ENCODE measurements around the gene MAL. TPM values are rescaled to one million over a fixed set of nuclear protein-coding genes. Genes with fewer than 3 reads are reported as not detected.
A peak's percentile ranks its signal among the peaks of the same experiment; 100 is the strongest.

Gene MAL
- total RNA-seq, 1 donor from 2014 or later = 0.41 TPM

GRCh38 chr2:95040426-95040825 lies 14.9 kb downstream of the MAL start:
- Histone ChIP-seq H3K4me2 (ENCODE audit: low read length) (no peak overlapping the region), H3K9ac (ENCODE audit: low read length) (no peak overlapping the region), H3K4me1 (ENCODE audit: insufficient read depth, low read length) (no peaks in the 10 kb centered on the region), H3K36me3 (ENCODE audit: insufficient read depth, low read length) (no peaks in the 10 kb centered on the region), H3K4me3 (ENCODE audit: insufficient read depth, low read depth, low read length) (no peak overlapping the region), H3K27me3 (ENCODE audit: insufficient read depth, low read length) (peaks cover 3% of the 10 kb centered on the region), H4K20me1 (ENCODE audit: insufficient read depth, low read length) (peaks cover 14% of the 10 kb centered on the region), H3K79me2 (ENCODE audit: insufficient read depth, low read length) (no peaks in the 10 kb centered on the region), H3K9me3 (ENCODE audit: insufficient read depth, low read depth, low read length) (no peaks in the 10 kb centered on the region), H3K27ac (ENCODE audit: low read depth, low read length) (no peak overlapping the region), H2AFZ (ENCODE audit: low read depth, low read length) (no peak overlapping the region)
- Mint-ChIP-seq H3K9me3 (ENCODE audit: unreplicated experiment) (peaks cover 3% of the 10 kb centered on the region), H3K4me3 (ENCODE audit: unreplicated experiment) (no peak overlapping the region), H3K36me3 (ENCODE audit: low read depth, unreplicated experiment) (peaks cover 2% of the 10 kb centered on the region), H3K4me1 (ENCODE audit: low read depth, unreplicated experiment) (peaks cover 28% of the 10 kb centered on the region), H3K27me3 (ENCODE audit: low read depth, unreplicated experiment) (no peaks in the 10 kb centered on the region), H3K27ac (ENCODE audit: unreplicated experiment) (no peak overlapping the region)
- no peak for DNase-seq (ENCODE audit: low read depth)
- FAIRE-seq = no peak
- TF ChIP-seq, protein P1, sequence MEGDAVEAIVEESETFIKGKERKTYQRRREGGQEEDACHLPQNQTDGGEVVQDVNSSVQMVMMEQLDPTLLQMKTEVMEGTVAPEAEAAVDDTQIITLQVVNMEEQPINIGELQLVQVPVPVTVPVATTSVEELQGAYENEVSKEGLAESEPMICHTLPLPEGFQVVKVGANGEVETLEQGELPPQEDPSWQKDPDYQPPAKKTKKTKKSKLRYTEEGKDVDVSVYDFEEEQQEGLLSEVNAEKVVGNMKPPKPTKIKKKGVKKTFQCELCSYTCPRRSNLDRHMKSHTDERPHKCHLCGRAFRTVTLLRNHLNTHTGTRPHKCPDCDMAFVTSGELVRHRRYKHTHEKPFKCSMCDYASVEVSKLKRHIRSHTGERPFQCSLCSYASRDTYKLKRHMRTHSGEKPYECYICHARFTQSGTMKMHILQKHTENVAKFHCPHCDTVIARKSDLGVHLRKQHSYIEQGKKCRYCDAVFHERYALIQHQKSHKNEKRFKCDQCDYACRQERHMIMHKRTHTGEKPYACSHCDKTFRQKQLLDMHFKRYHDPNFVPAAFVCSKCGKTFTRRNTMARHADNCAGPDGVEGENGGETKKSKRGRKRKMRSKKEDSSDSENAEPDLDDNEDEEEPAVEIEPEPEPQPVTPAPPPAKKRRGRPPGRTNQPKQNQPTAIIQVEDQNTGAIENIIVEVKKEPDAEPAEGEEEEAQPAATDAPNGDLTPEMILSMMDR (IDR thresholded peaks at IDR 0.05; ENCODE audit: insufficient read depth, low read depth, low read length) = no peak
- no peak for TF ChIP-seq EZH2 (IDR thresholded peaks at IDR 0.05; ENCODE audit: insufficient read depth, low read length)

GRCh38 chr2:95041060-95041823 lies 15.7 kb downstream of the MAL start:
- H3K27ac ChIP-seq (ENCODE audit: low read depth, low read length) = no peak overlapping the region
- no peak overlapping the region for H3K4me3 ChIP-seq (ENCODE audit: insufficient read depth, low read depth, low read length)
- Mint-ChIP-seq H3K36me3 (ENCODE audit: low read depth, unreplicated experiment) (peaks cover 2% of the 10 kb centered on the region), H3K27me3 (ENCODE audit: low read depth, unreplicated experiment) (peaks cover 6% of the 10 kb centered on the region), H3K9me3 (ENCODE audit: unreplicated experiment) (peaks cover 3% of the 10 kb centered on the region), H3K27ac (ENCODE audit: unreplicated experiment) (peak overlapping the region; percentile 1), H3K4me1 (ENCODE audit: low read depth, unreplicated experiment) (peaks cover 28% of the 10 kb centered on the region), H3K4me3 (ENCODE audit: unreplicated experiment) (no peak overlapping the region)
- no peaks in the 10 kb centered on the region for H3K9me3 ChIP-seq (ENCODE audit: insufficient read depth, low read depth, low read length)
- H3K4me2 ChIP-seq (ENCODE audit: low read length) = no peak overlapping the region
- H3K9ac ChIP-seq (ENCODE audit: low read length) = no peak overlapping the region
- no peaks in the 10 kb centered on the region for H3K4me1 ChIP-seq (ENCODE audit: insufficient read depth, low read length)
- H4K20me1 ChIP-seq (ENCODE audit: insufficient read depth, low read length) = peaks cover 14% of the 10 kb centered on the region
- no peak for TF ChIP-seq EZH2 (IDR thresholded peaks at IDR 0.05; ENCODE audit: insufficient read depth, low read length)
- TF ChIP-seq, protein P1 (IDR thresholded peaks at IDR 0.05; ENCODE audit: insufficient read depth, low read depth, low read length) = no peak
- no peaks in the 10 kb centered on the region for H3K79me2 ChIP-seq (ENCODE audit: insufficient read depth, low read length)
- no peak for DNase-seq (ENCODE audit: low read depth)
- no peaks in the 10 kb centered on the region for H3K36me3 ChIP-seq (ENCODE audit: insufficient read depth, low read length)
- H3K27me3 ChIP-seq (ENCODE audit: insufficient read depth, low read length) = peaks cover 3% of the 10 kb centered on the region
- no peak for FAIRE-seq
- H2AFZ ChIP-seq (ENCODE audit: low read depth, low read length) = no peak overlapping the region

DNA sequence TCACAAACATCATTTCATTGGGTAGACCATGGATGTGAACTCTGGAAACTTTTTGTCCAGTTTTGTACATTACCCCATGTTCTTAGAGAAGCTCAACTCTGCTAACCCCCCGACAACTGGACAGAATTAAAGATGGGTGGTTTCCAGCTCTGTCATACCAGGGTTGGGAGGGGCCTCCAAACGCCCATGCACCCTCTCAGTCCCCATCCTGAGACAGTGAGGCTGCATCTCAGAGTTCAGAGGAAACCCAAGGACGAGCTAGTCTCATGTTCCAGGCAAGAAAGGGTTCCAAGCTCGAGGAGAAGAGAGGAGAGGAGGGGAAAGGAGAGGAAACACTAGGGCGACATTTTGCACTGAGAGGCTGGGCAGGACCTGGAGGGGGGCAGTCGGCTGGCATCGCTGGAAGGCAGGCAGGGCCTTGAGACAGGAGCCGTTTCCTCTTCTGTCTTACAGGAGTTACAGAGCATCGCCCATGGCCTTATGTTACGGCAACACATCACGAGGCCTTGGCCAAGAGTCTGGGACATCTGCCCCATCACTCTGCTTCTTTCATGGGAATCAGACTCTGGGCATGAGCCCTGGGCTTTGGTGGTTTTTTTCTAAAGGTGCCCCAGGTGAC lies 16.4 kb downstream of the MAL start:
- H3K27ac ChIP-seq (ENCODE audit: low read depth, low read length) = no peak overlapping the region
- Mint-ChIP-seq H3K36me3 (ENCODE audit: low read depth, unreplicated experiment) (peaks cover 2% of the 10 kb centered on the region), H3K9me3 (ENCODE audit: unreplicated experiment) (peaks cover 3% of the 10 kb centered on the region), H3K4me3 (ENCODE audit: unreplicated experiment) (no peak overlapping the region), H3K27ac (ENCODE audit: unreplicated experiment) (peak overlapping the region; percentile 60), H3K27me3 (ENCODE audit: low read depth, unreplicated experiment) (peaks cover 12% of the 10 kb centered on the region), H3K4me1 (ENCODE audit: low read depth, unreplicated experiment) (peaks cover 28% of the 10 kb centered on the region)
- H4K20me1 ChIP-seq (ENCODE audit: insufficient read depth, low read length) = peaks cover 9% of the 10 kb centered on the region
- no peak overlapping the region for H3K4me2 ChIP-seq (ENCODE audit: low read length)
- FAIRE-seq = no peak
- H3K9me3 ChIP-seq (ENCODE audit: insufficient read depth, low read depth, low read length) = no peaks in the 10 kb centered on the region
- no peaks in the 10 kb centered on the region for H3K36me3 ChIP-seq (ENCODE audit: insufficient read depth, low read length)
- no peaks in the 10 kb centered on the region for H3K79me2 ChIP-seq (ENCODE audit: insufficient read depth, low read length)
- H3K4me1 ChIP-seq (ENCODE audit: insufficient read depth, low read length) = no peaks in the 10 kb centered on the region
- TF ChIP-seq EZH2 (IDR thresholded peaks at IDR 0.05; ENCODE audit: insufficient read depth, low read length) = no peak
- TF ChIP-seq, protein P1 (IDR thresholded peaks at IDR 0.05; ENCODE audit: insufficient read depth, low read depth, low read length) = no peak
- H2AFZ ChIP-seq (ENCODE audit: low read depth, low read length) = no peak overlapping the region
- no peak for DNase-seq (ENCODE audit: low read depth)
- H3K4me3 ChIP-seq (ENCODE audit: insufficient read depth, low read depth, low read length) = no peak overlapping the region
- H3K9ac ChIP-seq (ENCODE audit: low read length) = no peak overlapping the region
- peaks cover 3% of the 10 kb centered on the region for H3K27me3 ChIP-seq (ENCODE audit: insufficient read depth, low read length)
